Measurements from ENCODE around the gene UBE2D2. TPM values are rescaled to one million over a fixed set of nuclear protein-coding genes. Genes with fewer than 3 reads are reported as not detected.

The UBE2D2 gene
- total RNA-seq, 1 experiment from 2014 or later = 187 TPM

GRCh38 chr5:139637438-139638089, 76.4 kb downstream of the UBE2D2 start:
- peak overlapping the region; percentile 48 for H3K4me3 ChIP-seq
- H3K9me3 ChIP-seq = no peaks in the 10 kb centered on the region
- peak; percentile 90 for DNase-seq
- no peaks in the 10 kb centered on the region for H3K27me3 ChIP-seq
- H3K36me3 ChIP-seq = peaks cover 10% of the 10 kb centered on the region

- DNase-seq = peak; percentile 99
- peak overlapping the region; percentile 48 for H3K4me3 ChIP-seq
- no peaks in the 10 kb centered on the region for H3K9me3 ChIP-seq
- peaks cover 7% of the 10 kb centered on the region for H3K36me3 ChIP-seq
- no peaks in the 10 kb centered on the region for H3K27me3 ChIP-seq
Observed at GRCh38 chr5:139638090-139638735, 77.1 kb downstream of the UBE2D2 start.

DNA sequence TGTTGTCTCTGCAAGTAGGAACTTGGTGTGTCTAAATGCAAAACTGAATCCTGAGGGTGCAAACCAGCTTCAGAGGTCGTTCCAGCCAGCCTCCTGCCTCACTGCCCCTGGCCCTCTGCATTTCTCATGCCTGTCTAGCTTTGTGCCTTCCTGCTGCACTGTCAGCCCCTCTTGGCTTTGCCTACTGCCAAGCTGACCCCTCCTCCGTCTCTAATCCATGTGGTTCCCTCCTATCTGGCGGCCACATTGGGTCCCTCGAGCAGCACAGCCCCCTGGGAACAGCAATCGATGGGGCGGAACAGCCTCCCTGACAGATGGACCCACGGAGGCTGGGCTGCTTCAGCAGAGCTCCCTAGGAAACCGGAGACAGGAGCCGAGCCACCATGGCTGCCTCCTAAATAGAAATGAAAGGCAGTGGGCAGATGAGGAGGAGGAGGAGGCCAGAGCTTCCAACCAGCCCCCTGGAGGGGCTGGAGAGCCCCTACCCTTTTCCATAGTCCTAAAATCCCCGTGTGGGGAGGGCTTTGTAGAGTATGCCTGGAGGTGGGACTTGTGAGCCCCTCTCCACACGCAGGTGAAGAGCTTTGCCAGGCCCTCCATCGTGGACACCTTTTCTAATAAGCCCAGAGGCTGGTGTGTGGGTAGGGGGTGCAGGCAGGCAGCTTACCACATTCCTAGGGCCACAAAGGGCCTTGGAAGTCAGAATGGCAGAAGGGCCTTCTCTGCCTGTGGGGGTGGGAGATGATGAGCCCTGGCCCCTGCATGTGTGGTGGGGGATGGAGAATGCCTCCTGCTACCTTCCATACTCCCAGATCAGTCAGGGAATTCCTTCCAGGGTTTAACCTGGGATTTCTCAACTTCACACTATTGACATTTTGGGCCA, 77.8 kb downstream of the UBE2D2 start:
- H3K9me3 ChIP-seq = no peaks in the 10 kb centered on the region
- H3K27me3 ChIP-seq = no peaks in the 10 kb centered on the region
- DNase-seq = no peak
- H3K36me3 ChIP-seq = peaks cover 7% of the 10 kb centered on the region
- no peak overlapping the region; the same call in 1 of the 2 replicates for H3K4me3 ChIP-seq

DNA sequence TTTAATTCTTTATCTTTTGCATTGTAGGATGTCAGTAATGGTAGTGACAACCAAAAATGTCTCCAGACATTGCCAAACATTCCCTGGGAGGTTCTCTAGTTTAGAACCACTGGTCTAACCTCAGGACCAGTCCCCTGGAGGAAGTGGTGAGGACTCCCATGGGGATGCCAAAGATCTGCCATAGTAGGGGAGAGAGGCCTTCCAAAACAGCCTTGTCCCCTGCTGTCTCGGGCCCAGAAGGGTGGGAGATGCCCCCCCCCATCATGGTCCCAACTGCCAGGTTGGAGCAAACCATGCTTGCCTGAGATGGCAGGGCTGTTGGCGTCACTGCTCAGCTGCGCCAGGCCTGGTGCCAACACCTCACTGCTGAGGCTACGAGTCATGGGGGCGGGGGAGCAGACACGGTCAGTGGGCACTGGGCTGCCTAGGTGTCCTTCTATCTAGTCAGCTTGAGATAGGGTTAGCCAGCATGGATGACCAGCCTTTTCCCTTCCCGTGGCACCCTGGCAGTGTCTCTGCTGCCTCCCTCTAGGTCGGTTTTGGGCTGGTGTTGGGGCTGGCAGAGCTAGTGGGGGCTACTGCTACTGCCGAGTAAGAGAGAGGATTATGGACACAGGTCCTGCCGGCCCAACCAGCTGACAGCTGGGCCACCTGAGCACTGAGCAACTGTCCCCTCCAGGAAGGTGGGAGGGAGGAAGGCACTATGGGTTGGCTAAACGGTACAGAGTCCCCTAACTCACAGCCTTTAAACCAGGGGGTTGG, 78.7 kb downstream of the UBE2D2 start:
- H3K27me3 ChIP-seq = no peaks in the 10 kb centered on the region
- peaks cover 7% of the 10 kb centered on the region for H3K36me3 ChIP-seq
- H3K4me3 ChIP-seq = no peak overlapping the region
- DNase-seq = peak; percentile 87
- H3K9me3 ChIP-seq = no peaks in the 10 kb centered on the region

DNA sequence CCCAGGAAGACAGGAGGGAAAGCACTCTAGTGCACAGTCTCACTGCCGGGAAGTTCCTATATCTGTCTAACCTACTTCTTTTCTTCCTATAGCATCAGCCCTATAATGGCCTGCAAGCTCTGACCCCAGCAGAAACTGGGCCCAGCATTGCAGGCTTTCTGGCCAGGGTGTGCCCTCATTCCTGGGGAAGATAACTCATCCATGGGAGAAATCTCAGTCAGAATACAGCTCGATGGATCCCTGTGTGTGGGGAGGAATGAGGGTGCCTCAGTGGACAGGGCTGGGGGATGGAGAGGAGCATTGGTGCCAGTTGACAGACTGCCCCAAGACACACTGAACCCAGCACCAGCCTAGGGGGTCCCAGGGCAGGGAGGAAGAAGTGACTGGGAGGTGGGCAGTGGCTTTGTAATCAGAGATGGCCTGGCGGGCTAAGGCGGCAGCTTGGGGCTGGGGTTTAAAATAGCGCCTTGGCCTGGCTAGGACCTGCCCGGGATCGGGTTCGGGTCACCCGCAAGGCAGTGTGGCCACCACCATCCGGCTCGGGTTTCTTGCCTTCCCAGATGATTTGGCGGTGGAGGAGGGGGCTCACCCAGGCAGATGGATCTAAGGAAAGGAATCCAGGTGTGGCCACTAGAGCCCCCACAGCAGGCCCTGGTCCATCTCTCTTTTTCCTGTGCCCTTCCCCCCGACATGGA, 79.4 kb downstream of the UBE2D2 start:
- H3K27me3 ChIP-seq = no peaks in the 10 kb centered on the region
- H3K4me3 ChIP-seq = no peak overlapping the region
- no peaks in the 10 kb centered on the region for H3K9me3 ChIP-seq
- peaks cover 7% of the 10 kb centered on the region for H3K36me3 ChIP-seq
- DNase-seq = no peak

DNA sequence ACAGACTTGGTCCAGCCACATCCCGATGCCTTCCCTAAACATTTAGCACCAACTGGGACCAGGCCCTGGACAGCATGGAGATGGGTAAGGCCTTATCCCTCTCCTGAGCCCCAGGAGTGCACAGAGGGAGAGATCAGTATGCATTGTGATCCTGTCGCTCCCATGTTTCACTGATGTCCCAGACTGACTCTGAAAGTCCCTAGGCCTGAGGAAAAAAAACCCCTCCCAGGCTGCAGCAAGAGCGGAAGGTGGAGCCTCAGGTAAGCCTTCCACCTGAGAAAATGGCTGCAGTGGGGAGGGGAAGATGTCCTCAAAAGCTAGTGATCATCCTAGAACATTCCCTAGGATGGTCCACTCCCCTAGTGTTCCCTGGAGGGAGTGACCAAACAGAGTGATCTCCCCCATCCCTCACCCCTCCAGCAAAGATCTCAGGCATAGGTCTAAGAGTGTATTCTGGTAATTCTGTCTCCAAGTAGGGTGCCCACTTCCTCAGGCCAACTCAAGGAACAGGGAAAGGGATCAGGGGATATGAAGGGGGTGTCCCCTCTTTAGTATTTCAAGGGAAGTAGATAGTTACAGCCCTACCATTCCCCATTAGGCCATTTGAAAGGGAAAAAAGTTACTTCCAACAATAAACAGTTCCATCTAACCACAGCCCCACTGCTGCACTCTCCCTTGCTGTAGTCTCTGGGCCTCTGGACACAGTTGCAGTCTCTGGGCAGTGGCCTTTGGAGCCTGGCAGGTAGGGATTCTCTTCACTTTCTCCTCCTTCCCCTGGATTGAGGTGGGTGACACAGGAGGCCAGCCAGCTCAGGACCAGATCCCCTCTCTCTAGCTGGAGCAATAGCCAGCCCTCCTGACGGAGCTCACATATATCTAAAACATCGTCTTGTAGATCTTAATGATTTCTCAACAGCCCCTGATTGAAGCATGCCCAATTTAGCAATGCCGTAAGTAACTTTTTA, 80.3 kb downstream of the UBE2D2 start:
- H3K36me3 ChIP-seq = peaks cover 7% of the 10 kb centered on the region
- no peak overlapping the region for H3K4me3 ChIP-seq
- no peaks in the 10 kb centered on the region for H3K9me3 ChIP-seq
- no peak for DNase-seq
- no peaks in the 10 kb centered on the region for H3K27me3 ChIP-seq

GRCh38 chr5:139642213-139642612, 81.1 kb downstream of the UBE2D2 start:
- Histone ChIP-seq H3K4me3 (no peak overlapping the region), H3K36me3 (peaks cover 7% of the 10 kb centered on the region), H3K27me3 (no peaks in the 10 kb centered on the region), H3K9me3 (no peaks in the 10 kb centered on the region)
- DNase-seq = no peak

DNA sequence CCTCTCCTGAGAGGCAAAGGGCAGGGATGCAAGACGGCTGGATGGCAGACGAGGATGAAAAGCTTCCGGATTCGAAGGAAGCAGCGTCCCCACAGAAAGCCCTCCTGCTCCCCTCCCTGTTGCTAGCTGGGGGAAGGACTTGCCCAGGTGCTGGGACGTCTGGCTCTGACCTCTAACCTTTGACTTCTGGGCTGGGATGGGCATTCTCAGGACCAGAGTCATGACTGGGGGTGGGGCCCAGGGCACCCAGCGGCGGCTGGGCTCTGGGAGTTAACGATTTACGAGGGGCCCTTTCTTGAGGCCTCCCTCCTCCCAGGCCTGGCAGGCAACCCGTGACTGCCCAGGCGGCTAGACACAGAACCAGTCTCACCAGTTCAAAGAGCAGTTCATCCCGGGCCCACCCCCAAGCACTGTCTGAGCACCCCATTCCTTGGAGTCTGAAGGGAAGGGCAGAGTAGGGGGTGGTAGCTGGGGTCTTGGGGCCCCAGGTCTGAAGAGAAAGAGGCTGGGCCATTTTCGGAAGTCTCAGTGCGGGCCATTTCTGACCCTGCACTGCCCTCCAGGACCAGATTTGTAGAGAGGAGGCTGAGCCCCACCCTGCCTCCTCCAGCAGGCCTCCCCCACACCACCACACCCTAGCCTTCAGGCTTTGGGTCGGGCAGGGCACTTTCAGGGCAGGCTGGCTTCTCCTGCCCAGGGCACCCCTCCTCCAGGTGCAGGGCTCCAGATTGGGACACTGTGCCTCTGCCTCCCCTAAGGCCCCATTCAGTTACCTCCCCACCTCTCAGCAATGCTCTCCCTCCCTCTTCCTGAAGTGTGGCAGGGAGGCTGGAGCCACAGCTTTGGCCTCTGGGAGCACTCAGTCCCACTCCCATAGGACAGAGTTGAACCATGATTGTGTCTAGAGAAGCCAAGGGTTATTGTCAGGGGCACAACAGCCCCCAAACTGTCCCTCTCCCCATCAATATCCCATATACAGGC, 82.0 kb downstream of the UBE2D2 start:
- Histone ChIP-seq H3K27me3 (no peaks in the 10 kb centered on the region), H3K36me3 (peaks cover 7% of the 10 kb centered on the region), H3K9me3 (no peaks in the 10 kb centered on the region), H3K4me3 (no peak overlapping the region)
- no peak for DNase-seq

- Histone ChIP-seq H3K27me3 (no peaks in the 10 kb centered on the region), H3K9me3 (no peaks in the 10 kb centered on the region), H3K4me3 (no peak overlapping the region), H3K36me3 (peaks cover 3% of the 10 kb centered on the region; the same call in 1 of the 2 replicates)
- no peak for DNase-seq
Observed at GRCh38 chr5:139644001-139644456, 82.9 kb downstream of the UBE2D2 start.

- DNase-seq = no peak
- peaks cover 9% of the 10 kb centered on the region for H3K36me3 ChIP-seq
- H3K4me3 ChIP-seq = no peak overlapping the region
- H3K9me3 ChIP-seq = no peaks in the 10 kb centered on the region
- H3K27me3 ChIP-seq = no peaks in the 10 kb centered on the region
Observed at GRCh38 chr5:139644646-139645429, 83.7 kb downstream of the UBE2D2 start.

GRCh38 chr5:139645430-139645871, 84.3 kb downstream of the UBE2D2 start:
- Histone ChIP-seq H3K36me3 (peaks cover 15% of the 10 kb centered on the region), H3K4me3 (no peak overlapping the region), H3K9me3 (no peaks in the 10 kb centered on the region), H3K27me3 (no peaks in the 10 kb centered on the region)
- no peak for DNase-seq

DNA sequence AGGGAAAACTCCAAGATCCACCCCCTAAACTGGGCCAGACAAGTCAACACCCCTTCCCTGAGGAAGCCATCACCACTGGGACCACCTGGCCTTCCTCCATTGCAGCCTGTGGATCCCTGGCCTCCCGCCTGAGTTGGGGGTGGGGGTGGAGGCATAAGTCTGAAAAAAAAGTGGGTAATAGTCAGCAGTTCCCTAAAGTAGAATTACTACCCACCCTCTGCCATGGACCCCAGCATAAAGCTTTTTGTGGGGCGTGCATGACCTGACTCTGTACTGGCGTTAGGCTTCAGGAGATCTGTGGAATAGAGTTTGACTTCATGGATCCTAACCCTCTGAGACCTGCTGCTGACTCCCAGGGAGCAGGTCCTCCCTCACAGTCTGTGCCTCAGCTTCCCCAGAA, 85.0 kb downstream of the UBE2D2 start:
- H3K4me3 ChIP-seq = no peak overlapping the region
- no peaks in the 10 kb centered on the region for H3K9me3 ChIP-seq
- no peaks in the 10 kb centered on the region for H3K27me3 ChIP-seq
- H3K36me3 ChIP-seq = peaks cover 21% of the 10 kb centered on the region
- DNase-seq = no peak

DNA sequence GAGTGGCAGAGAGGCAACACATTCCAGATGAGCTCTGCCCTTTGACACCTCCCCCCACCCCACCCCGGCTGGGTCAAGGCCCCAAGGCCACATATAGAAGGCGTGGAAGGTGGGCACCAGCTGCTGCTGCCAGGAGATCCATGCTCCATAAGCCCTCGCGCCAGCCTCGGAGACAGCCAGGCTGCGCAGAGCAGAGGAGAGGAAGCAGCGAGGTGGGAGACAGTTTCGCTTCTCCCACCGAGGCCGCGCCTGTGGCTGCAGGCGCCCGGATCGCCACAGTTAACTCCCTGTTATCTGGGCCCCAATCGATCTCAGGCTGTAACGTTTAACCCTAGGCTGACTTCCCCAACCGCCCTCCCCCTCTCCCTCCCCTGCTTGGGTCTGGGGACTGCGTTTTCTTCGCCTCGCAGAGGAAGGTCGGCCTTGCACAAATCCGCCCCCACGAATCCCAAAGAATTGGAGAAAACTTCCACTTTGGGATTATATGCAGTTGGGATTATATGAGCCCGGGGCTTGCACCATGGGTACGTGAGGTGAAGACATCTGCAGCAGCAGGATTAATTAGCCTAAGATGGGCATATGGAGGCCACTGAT, 85.9 kb downstream of the UBE2D2 start:
- Histone ChIP-seq H3K36me3 (peaks cover 21% of the 10 kb centered on the region), H3K9me3 (no peaks in the 10 kb centered on the region), H3K27me3 (no peaks in the 10 kb centered on the region), H3K4me3 (no peak overlapping the region)
- no peak for DNase-seq
